ENCODE measurements around the gene PTPRG.

PTPRG gene

DNA sequence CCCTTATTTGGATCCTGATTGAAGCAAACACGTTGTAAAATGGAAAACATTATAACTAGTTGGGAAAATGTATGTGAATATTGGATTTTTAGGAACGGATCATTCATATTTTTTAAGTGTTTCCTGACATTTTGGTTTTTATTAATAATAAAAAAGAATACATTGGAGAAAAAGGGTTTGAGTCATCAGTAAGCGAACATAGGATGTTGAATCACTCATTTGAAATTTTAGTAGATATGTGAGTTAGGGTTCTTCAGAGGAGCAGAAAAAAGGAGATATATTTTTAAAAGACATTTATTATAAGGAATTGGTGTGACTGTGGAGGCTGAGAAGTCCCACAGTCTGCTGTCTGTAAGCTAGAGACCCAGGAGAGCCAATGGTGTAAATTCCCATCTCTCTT, 258.5 kb downstream of the PTPRG start:
- TF ChIP-seq, protein P1, sequence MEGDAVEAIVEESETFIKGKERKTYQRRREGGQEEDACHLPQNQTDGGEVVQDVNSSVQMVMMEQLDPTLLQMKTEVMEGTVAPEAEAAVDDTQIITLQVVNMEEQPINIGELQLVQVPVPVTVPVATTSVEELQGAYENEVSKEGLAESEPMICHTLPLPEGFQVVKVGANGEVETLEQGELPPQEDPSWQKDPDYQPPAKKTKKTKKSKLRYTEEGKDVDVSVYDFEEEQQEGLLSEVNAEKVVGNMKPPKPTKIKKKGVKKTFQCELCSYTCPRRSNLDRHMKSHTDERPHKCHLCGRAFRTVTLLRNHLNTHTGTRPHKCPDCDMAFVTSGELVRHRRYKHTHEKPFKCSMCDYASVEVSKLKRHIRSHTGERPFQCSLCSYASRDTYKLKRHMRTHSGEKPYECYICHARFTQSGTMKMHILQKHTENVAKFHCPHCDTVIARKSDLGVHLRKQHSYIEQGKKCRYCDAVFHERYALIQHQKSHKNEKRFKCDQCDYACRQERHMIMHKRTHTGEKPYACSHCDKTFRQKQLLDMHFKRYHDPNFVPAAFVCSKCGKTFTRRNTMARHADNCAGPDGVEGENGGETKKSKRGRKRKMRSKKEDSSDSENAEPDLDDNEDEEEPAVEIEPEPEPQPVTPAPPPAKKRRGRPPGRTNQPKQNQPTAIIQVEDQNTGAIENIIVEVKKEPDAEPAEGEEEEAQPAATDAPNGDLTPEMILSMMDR (conservative IDR thresholded peaks at IDR 0.05) = no peak
- TF ChIP-seq ZFX (IDR thresholded peaks at IDR 0.05) = no peak

DNA sequence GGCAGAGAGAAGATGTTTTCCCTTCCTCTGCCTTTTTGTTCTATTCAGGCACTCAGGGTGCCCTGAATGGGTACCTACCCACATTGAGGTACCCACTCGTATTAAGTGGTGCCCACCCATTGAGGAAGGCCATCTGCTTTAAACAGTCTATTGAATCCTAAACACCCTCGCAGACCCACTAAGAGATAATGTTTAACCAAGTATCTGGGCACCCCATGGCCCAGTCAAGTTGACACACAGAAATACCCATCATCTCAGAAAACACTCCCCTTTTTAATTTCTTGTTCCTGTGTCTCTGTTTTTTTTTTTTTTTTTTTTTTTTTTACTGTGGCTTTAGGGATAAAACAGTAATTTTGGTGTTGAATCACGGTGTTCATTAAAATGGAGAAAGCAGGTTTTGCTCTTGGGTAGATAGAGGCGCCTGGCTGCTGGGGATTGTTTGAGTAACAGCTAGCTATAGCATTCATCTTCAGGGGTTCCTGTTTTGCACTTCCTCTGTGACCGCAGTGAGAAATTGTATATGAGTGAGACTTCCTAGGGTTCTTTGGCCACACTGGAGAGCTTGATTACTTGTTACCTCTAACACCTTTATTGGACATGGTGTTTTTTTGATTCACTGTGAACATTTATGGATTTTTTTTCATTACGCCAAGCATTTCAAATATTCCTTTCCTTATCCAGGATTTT, 259.1 kb downstream of the PTPRG start:
- no peak overlapping the region for H3K27ac ChIP-seq
- TF ChIP-seq, protein P1 (conservative IDR thresholded peaks at IDR 0.05) = no peak
- TF ChIP-seq ZFX (IDR thresholded peaks at IDR 0.05) = no peak

More for the DNA sequence above, 258.5 kb downstream of the PTPRG start:
- H3K27ac ChIP-seq = no peak overlapping the region

DNA sequence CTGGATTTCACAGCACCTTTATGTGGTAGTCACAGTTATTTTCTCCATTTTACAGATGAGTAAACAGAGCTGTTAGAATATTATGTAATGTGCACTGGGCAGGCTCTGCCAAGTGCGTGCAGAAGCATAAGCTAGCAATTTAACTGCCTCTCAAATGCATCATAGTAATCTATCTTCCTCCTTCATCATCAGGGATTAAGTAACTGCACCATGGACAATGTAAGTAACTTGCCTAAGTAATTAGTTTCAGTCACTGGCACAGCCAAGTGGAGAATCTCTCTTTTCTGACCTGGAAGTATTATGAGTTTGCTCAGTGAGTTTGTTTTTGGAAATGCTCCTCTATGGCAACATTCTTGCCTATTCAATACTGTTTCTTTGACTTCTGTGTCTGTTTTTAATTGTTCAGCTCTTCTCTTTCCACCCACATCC, 260.5 kb downstream of the PTPRG start:
- no peak overlapping the region for H3K27ac ChIP-seq
- TF ChIP-seq, protein P1 (conservative IDR thresholded peaks at IDR 0.05) = no peak
- no peak for TF ChIP-seq ZFX (IDR thresholded peaks at IDR 0.05)

DNA sequence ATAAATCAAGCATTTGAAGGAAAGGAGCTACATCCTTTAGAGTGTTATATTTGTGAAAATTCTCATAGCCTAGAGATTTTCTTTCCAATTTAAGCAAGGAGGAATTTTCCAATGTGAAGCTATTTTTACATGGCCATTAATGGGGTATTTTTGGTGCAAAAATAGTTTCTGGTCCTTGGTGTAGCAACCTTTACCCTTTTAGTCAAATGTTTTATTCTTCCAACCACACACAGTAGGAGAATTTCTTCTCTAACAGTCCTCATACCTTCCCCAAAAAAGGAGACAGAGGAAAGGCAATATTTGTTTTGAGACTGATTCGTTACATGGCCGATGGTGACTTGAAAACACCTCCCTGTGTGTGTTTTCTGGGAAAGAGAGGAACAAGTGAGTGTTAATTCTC, 261.2 kb downstream of the PTPRG start:
- H3K27ac ChIP-seq = no peak overlapping the region
- TF ChIP-seq, protein P1 (conservative IDR thresholded peaks at IDR 0.05) = no peak
- no peak for TF ChIP-seq ZFX (IDR thresholded peaks at IDR 0.05)

DNA sequence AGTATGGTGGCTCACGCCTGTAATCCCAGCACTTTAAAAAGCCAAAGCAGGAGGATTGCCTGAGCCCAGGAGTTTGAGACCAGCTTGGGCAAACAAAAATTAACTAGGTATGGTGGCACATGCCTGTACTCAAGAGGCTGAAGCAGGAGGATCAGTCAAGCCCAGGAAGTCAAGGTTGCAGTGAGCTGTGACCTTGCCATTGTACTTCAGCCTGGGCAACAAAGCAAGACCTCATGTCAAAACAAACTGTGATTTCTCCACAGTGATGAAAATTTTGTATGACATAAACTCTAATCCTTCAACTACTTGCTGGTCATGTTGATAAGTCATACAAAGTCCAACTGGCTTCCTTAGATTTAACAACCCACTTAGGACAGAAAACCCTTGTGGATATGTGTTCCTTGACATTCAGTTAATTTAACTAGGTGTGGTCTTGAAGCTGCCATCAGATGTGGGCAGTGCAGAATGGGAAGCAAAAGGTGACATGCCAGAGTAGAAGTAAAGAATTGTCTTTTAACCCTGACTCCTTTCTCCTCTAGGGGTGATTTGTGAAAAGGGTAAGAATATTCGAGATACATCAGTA, 263.3 kb downstream of the PTPRG start:
- TF ChIP-seq ZFX (IDR thresholded peaks at IDR 0.05) = no peak
- TF ChIP-seq, protein P1 (conservative IDR thresholded peaks at IDR 0.05) = no peak
- no peak overlapping the region for H3K27ac ChIP-seq

DNA sequence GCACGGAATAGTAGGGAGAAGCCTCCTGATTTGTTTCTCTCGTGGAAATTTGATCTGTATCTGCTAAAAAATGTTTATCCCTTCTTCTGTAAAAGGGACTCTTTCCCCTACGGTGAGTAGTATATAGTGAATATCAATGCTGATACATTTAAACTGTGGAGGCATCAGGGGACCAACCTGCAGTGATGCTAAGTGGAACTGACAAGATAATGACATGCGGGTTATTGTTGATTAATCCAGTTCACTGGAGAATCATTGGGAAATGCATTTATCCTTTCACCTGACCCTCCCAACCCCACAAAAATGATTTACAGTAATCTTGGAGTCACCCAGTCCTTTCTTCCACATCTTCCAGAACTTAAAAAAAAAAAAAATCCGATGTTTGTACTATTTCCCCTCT, 264.8 kb downstream of the PTPRG start:
- no peak overlapping the region for H3K27ac ChIP-seq
- TF ChIP-seq, protein P1 (conservative IDR thresholded peaks at IDR 0.05) = no peak
- TF ChIP-seq ZFX (IDR thresholded peaks at IDR 0.05) = no peak

DNA sequence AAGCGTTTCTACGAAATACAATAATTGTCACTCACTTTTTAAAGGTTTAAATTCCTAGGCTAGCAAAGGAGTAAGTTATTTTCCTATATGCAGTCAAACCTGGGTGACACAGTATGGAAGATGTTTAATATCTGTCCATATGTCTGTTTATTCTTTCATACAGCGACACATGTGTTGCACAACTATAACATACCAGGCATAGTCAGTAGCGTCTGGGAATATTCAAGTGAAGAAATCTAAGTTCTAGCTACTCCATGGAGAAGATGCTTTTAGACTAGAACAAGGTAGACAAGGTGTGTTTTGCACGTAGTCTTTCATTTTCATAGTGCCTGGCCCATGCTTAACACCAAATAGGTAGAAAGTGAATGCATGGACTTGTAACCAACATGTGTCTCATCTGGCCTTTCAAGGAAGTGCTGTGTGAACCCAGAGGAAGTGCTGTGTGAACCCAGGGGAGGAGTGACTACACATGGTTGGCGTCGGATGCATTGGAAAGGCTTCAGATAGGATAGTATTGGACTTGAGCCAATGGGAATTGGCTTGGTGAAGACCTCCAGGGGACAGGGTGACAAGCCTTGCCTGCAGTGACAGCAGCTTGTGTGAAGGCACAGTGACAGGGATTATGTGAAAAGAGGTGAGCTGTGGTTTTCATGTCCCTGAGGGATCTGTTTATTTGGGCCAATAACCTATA, 267.0 kb downstream of the PTPRG start:
- TF ChIP-seq, protein P1 (conservative IDR thresholded peaks at IDR 0.05) = no peak
- TF ChIP-seq ZFX (IDR thresholded peaks at IDR 0.05) = no peak
- no peak overlapping the region for H3K27ac ChIP-seq
